Measurements from ENCODE around the gene QSOX2.

DNA sequence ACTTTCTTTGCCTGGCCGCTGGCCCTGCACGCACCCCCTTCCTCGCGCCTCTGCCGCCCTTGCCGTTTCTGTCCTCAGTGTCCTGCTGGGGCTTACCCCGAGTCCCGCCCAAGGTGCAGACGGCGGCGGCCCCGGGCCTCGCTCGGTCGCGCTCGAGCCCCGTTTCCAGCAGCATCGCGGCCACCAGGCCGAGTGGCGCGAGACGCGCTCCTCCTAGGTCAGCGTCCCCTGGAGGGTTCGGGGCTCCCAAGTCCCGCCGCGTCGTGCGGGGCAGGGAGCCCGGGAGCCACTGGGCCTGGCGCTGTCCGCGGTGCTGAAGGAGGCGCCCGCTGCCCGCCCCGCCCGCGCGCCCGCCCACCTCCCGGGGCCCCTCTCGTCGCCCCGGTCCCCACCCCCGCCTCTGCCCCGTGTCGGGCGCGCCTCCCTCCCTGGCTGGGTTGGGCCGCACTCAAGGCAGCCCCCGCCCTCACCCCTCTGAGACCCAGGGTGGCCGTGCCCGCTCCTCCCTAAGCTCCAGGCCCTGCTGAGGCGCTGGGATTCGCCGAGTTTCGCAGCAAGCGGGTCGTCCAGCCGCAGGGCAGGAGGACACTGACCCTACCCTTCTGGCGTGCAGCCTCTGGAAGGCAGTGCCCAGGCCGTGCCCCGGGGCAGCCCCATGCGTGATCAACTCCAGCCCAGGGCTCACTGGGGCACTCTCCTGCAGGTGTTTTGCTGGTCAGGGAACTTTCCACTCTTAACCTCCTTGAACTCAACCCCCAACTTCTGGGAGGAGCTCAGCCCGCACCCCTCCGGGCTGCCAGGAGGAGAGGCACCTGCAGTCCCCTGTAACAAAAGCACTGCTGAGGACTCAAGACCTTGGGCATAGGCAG, 40.5 kb downstream of the QSOX2 start, which contains the start of gene LHX3:
- TF ChIP-seq, protein P1, sequence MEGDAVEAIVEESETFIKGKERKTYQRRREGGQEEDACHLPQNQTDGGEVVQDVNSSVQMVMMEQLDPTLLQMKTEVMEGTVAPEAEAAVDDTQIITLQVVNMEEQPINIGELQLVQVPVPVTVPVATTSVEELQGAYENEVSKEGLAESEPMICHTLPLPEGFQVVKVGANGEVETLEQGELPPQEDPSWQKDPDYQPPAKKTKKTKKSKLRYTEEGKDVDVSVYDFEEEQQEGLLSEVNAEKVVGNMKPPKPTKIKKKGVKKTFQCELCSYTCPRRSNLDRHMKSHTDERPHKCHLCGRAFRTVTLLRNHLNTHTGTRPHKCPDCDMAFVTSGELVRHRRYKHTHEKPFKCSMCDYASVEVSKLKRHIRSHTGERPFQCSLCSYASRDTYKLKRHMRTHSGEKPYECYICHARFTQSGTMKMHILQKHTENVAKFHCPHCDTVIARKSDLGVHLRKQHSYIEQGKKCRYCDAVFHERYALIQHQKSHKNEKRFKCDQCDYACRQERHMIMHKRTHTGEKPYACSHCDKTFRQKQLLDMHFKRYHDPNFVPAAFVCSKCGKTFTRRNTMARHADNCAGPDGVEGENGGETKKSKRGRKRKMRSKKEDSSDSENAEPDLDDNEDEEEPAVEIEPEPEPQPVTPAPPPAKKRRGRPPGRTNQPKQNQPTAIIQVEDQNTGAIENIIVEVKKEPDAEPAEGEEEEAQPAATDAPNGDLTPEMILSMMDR (conservative IDR thresholded peaks at IDR 0.05; ENCODE audit: low read length), result no peak
- TF ChIP-seq EZH2phosphoT487 (IDR thresholded peaks at IDR 0.05; ENCODE audit: borderline replicate concordance), result no peak

Measured in Loucy (cell line).